Cerebellar nuclear complex (tissue), 1 donor: ENCODE measurements around the gene AQP9.
"Not testable (repeated sequence)": the region's sequence is repeated elsewhere in the genome, so short reads cannot be mapped to it uniquely, and the experiment has no call there.

Experiments used
- DNase-seq, 2 experiments: peaks; one replicate each; lab custom pipeline; 2025; lab: John Stamatoyannopoulos, UW

Gene AQP9

GRCh38 chr15:58179741-58180381 lies 41.7 kb downstream of the AQP9 start:
- no peak for DNase-seq

DNA sequence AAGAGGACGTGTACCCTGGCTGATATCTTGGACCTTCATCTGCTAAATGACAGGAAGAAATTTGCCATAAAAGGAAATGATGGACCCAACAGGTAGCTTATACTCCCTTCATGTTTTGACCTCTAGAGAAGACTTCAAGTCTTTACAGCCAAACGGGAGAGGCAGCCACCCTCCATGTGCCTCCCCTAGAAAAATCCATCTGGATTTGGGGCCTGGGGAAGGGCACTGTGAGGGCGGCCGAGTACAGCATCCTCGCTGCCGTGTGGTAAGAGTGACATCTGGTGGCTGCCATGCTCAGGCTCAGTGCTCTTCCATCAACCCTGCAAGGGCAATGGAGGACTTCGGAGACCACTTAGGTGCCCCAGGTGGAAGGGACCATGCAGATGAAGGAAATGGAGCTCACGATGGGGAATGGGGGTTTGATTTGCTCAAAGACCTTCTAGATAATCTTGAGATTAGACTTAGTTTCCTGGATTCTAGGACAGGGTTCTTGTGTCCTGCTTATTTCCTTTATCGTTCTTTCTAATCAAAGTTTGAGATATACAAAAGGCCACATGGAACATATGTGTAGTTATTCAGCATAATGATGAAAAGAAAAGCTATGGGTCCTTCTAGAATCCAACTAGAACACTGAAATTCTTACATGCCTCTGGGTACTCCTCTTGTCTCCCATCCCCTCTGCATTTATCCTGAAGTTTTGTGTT lies 44.4 kb downstream of the AQP9 start:
- no peak for DNase-seq

DNA sequence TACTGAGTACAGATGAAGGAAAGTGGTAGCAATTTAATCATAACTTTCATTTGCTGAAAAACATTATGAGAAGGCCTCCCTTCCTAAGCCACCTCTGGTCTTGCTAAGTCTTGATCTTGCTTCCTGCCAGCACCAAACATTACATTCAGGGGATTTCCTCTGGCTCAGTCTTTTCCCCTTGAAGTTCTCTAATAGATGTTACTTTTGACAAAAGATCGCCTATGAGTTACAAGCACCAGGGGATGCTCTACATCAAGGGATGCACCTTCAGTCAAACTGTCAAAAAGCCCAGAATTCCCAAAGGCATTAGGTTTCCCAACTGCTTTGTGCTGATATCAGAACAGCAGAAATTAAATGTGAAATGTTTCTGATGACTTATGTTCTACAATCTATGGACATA lies 47.3 kb downstream of the AQP9 start:
- no peak for DNase-seq

DNA sequence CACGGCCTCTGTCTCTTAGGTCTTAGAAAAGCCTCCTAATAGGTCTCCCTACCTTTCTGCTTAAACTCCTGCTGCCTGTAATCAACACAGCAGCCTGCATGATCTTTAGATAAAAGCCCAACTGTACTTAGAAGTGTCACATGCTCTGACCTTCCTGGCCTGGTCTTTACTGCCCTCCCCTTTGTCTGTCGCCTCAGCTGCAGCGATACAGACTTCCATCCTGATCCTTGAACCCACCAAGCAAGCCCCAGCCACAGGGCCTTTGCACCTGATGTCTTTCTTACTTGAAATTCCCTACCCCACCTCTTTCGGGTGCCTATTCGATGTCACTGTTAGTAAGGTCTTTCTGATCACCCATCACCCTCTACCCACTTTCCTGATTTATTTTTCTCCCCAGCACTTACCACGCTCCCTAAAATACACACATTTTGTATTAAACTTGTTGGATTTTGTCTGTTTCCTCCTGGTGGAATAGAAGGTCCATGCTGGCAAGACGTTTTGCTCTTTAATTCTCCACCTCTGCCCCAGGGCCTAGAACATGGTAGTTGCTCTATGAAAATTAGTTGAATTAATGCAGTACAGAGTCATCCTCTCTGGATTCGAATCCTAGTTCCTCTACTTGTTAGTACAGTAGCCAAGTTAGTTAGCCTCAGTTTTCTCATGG lies 51.1 kb downstream of the AQP9 start:
- DNase-seq: no peak

DNA sequence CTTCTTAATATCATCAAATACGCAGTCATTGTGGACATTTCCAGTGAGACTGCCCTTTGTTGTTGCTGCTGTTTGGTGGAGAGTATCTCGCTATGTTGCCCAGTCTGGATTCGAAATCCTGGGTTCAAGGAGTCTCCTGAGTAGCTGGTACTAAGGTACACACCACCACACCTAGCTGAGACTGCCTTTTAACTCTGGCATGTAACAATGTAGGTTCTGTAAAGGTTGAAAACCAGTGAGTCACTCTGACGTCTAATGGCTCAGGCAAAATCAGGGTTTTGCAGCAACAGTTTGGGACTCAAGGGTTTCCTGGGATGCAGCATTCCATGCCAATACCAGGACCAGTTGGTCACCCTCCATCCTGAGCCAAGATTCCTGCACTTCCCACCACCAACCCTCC lies 52.2 kb downstream of the AQP9 start:
- no peak for DNase-seq

DNA sequence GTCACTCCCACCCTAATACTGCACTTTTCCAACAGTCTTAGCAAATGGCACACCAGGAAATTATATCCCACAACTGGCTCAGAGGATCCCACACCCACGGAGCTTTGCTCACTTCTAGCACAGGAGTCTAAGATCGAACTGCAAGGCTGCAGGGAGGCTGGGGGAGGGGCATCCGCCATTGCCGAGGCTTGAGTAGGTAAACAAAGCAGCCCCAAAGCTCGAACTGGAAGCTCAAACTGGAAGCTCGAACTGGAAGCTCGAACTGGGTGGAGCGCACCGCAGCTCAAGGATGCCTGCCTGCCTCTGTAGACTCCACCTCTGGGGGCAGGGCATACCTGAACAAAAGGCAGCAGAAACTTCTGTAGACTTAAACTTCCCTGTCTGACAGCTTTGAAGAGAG lies 55.5 kb downstream of the AQP9 start:
- not testable (repeated sequence) for DNase-seq

- no peak for DNase-seq
Measured at GRCh38 chr15:58200739-58201138, 62.6 kb downstream of the AQP9 start.

- DNase-seq: no peak
Measured at GRCh38 chr15:58201516-58201915, 63.3 kb downstream of the AQP9 start.

- DNase-seq: no peak
Measured at GRCh38 chr15:58203537-58203936, 65.4 kb downstream of the AQP9 start.

DNA sequence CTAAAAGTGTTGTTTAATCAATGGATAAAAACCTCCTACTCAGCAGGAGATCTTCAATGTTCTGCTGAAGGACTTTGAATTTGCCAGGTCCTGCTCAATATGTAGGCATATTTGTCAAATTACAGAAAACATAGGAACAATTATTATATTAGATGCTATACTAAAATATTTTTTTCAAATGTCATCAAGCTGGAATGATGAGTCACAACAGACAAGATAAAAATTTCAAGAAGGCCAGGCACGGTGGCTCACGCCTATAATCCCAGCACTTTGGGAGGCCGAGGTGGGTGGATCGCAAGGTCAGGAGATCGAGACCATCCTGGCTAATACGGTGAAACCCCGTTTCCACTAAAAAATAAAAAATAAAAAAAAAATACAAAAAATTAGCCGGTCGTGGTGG lies 68.0 kb downstream of the AQP9 start:
- no peak for DNase-seq

- not testable (repeated sequence) for DNase-seq
Measured at GRCh38 chr15:58208217-58208616, 70.0 kb downstream of the AQP9 start.

- not testable (repeated sequence) for DNase-seq
Measured at GRCh38 chr15:58209007-58209481, 70.9 kb downstream of the AQP9 start.

- not testable (repeated sequence) for DNase-seq
Measured at GRCh38 chr15:58210031-58210430, 71.8 kb downstream of the AQP9 start.

- no peak for DNase-seq
Measured at GRCh38 chr15:58212909-58213526, 74.8 kb downstream of the AQP9 start.

DNA sequence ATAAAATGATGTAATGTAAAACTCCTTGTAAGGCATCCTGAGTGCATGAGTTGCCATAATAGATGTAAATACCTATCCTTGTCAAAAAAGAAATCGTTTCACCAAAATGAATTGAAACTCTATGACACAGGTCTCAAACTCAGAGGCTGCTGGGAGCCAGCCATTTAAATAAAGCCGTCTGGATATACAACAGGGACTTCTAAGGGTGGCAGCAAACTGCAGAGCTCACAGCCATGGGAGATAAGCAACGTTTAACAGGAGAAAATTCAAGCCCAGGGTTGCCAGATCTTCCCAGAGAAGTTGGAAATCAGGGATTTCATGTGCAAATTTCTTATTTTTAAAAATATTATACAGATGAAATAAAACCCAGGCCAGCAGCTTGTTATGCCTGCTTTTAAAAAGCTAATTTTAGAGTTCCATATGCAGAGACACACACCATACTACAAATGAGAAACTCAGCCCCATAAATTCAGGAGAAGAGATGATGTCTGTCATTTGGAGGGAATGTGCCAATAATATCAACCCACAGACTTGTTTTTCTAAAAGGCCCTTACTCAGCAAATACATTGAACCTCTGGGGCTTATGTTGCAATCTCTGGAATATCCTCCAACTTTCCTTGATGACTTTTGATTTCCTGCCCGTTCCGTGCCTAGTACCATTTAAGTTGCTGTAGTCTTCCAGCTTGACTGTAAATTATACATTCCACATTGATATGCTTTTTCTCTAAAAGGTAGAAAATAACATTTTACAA lies 75.6 kb downstream of the AQP9 start:
- no peak for DNase-seq

DNA sequence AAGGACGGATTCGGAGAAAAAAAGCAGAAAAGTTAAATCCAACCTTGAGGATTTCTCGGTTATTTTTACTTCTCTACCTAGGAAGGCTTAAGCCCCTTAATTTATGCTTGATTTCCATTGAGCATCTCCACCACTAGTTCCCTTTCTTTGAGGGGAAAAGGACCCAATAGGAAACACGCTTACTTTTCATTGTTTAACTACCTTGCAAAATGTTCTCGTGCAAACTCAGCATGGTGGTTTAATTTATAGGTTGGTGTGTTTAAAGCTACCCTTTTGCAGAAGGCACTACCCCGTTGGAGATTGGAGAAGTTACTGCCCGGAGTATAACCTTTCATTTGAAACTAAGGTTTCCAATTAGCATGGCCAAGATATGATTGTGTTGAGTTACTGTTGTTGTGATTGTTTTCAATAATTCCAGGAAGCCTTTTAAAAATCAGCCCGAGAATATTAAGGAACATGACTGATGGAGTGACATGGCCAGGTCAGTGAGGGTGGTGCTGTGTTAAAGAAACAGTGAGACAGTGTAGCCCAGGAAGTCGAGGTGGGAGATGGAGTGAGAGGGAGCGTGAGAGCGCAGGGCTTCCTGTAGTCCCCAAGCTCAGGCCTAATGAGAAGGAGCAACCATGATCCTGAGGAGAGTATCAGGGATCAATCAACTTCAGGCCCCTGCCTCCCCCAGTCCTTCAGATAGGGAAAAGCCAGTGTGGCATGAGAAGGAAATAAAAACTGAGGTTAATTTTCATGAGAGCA lies 76.6 kb downstream of the AQP9 start:
- DNase-seq: no peak

- no peak for DNase-seq
Measured at GRCh38 chr15:58217460-58217859, 79.3 kb downstream of the AQP9 start.

GRCh38 chr15:58221591-58222241 lies 83.5 kb downstream of the AQP9 start:
- DNase-seq: no peak

DNA sequence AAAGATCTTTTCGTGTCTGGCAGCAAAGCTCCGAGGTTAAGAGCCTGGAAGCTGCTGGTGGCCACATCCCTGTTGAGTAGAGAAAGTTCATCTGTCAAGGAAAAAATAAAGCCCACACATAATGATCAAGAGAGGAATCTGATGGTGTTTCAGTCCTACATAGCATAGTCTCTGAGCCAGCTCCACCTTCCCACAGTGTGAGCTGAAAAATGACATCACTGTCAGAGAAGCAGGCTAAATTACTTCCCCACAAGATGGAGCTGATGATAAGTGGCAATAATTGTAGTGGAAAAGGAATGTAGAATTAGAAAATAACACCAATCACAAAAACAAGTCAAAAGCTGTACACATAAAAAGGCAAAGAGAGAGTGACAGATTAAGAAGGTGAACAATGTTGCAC lies 84.5 kb downstream of the AQP9 start:
- no peak for DNase-seq

DNA sequence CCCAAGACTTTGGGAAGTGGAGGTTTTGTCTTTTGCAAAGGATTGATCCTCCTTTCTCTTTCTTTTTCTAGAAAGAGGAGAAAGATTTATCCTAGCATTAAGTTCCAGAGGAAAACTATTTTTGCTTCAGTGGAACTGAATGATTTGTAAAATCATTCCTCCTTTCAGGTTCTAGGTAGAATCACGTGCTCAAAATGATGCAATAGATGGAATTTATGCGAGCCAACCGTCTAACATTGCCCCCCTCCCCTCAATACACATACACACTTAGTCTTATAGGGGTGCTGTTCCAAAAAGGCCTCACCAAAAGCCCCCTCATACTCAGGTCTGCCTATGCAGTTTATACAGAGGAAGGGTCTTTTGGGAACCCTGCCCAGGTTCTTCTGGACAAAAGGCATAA lies 85.3 kb downstream of the AQP9 start:
- no peak for DNase-seq

DNA sequence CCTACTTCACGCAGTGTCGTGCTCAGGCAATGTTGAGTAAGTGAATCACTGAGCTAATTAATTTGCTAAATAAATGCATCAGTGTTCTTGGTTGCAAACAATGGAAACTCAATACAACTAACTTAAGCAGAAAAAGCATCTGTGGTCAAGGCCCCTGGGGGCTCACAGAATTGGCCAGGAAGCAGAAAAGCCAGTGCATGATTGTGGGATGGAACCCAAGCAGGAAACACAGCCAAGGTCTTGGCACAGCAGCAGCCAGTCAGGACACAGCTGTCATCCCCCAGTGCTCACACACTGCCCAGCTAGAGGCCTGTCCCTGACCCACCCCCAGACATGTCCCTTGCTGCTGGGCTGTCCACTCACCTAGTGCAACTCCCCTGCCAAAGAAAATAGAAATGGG lies 85.9 kb downstream of the AQP9 start:
- no peak for DNase-seq
